Heart right ventricle (tissue), 16 donors: ENCODE measurements around the gene NRXN3. TPM values are rescaled to one million over a fixed set of nuclear protein-coding genes. Genes with fewer than 3 reads are reported as not detected.

ENCODE experiments used
- ATAC-seq, 8 donors: fragments of 200-7000 bp; cut with Tn5 transposase; one replicate each; pipeline ENCODE4 v1.9.1; 2020; ENCODE audit warnings: mild to moderate bottlenecking in 8 of 8, moderate library complexity in 8 of 8, moderate number of reproducible peaks in 1 of 8
- DNase-seq, 2 donors: peaks; one replicate each; pipeline ENCODE4 v3.0.0-alpha.2; 2020
- H3K27ac ChIP-seq, 10 donors: fragments of 200-600 bp; sonication (generic) in 2 of 10; one replicate each; pipeline versions ENCODE4 v1.5.0 to v1.8.0; 2020 to 2022; ENCODE audit warnings: mild to moderate bottlenecking in 3 of 10
- H3K27me3 ChIP-seq, 7 donors: fragments of 200-600 bp; one replicate each; pipeline ENCODE4 v1.8.0; 2021 to 2022; ENCODE audit warnings: mild to moderate bottlenecking in 2 of 7
- H3K36me3 ChIP-seq, 9 donors: fragments of 200-600 bp; sonication (generic) in 1 of 9; one replicate each; pipeline versions ENCODE4 v1.5.0 to v1.8.0; 2020 to 2022; ENCODE audit warnings: mild to moderate bottlenecking in 2 of 9
- H3K4me1 ChIP-seq, 9 donors: fragments of 200-600 bp; sonication (generic) in 1 of 9; one replicate each; pipeline versions ENCODE4 v1.5.0 to v1.8.0; 2020 to 2022; ENCODE audit warnings: mild to moderate bottlenecking in 4 of 9
- H3K4me3 ChIP-seq, 10 donors: fragments of 200-600 bp; sonication (generic) in 2 of 10; one replicate each; pipeline versions ENCODE4 v1.5.0 to v1.8.0; 2020 to 2022; ENCODE audit warnings: mild to moderate bottlenecking in 7 of 10, moderate library complexity in 2 of 10
- H3K9me3 ChIP-seq, 11 donors: fragments of 200-600 bp in 10 of 11; sonication (generic) in 2 of 11; one replicate each; pipeline versions ENCODE4 v1.5.0 to v1.8.0; 2013 to 2022; ENCODE audit warnings: mild to moderate bottlenecking in 2 of 11, control low read depth in 1 of 11, moderate library complexity in 1 of 11
- CTCF ChIP-seq, 9 donors: fragments of 200-600 bp; sonication (generic) in 2 of 9; IDR thresholded peaks; one replicate each; pipeline versions ENCODE4 v1.5.0 to v1.8.0; 2021 to 2022; ENCODE audit warnings: antibody characterized with exemption in 9 of 9, mild to moderate bottlenecking in 5 of 9, moderate library complexity in 1 of 9
- WGBS, 2 donors: extraction: QIAGEN DNeasy Blood & Tissue Kit; methylation state at CpG; one replicate each; pipeline ENCODE4 v1.1.7; 2013; ENCODE audit warnings: inconsistent platforms in 1 of 2; 5-methylcytosine and 5-hydroxymethylcytosine counted together
- intact Hi-C, 10 donors: fragments of 100-400 bp; cut with DNase I; formaldehyde crosslinking; loops; one replicate each; pipeline versions ENCODE4 v1.11.1 to v1.14.2; 2022
- polyA plus RNA-seq, 2 donors: library from polyadenylated mRNA; stranded (reverse); fragments of 200-250 nt; gene quantifications; one replicate each; pipeline ENCODE4 v1.2.3, GENCODE V29; 2013
- total RNA-seq, 10 donors: library from RNA; stranded (reverse); fragmentation: NEBNext Ultra II Directional in 3 of 10; extraction: Animal tissue kit (Norgen Biotek cat#: 25700) in 3 of 10; gene quantifications; one replicate each; pipeline versions ENCODE4 v1.2.1 to v1.2.4, GENCODE V29; 2021 to 2023
- donor health status: Arrhythmogenic right ventricular cardiomyopathy.
- donor health status: ischemic (EF 13 %, LVEDD 7.1; RV severe dilation, severe dysfunction).
- donor health status: healthy with polysubstance abuse.
- donor health status: DM: no; HTN: yes; CAD: no.
- donor health status: DM: no; HTN: no; CAD: no.
- donor health status: ischemic (EF 25% LVEDD 6.9; RV normal size, moderate dysfunction).
- donor health status: ischemic (EF 25% LVEDD 5.7; RV mildly dilated, moderate dysfunction).
- donor health status: healthy.
- donor health status: DM: yes; HTN: yes; CAD: no.
- donor health status: Ischemic cardiomyopathy.
- donor health status: ischemic (EF 35%, LVEDD 5.7; RV mildly dilated, moderate dysfunction).
- donor health status: nonischemic (EF 11% LVEDD 7.7; RV severe dilation, severe dysfunction).
- donor health status: DM: yes; HTN: yes; CAD: no.
- donor health status: PGD.
- donor health status: ischemic (EF 29% LVEDD 5.4; RV normal size, mild dysfunction).
- donor health status: nonischemic (EF 23%, LVEDD 6.1; RV moderate dilation, normal function).

The NRXN3 gene
- total and polyA plus RNA-seq, 12 donors = 0.23 to 1.8 (median 0.87) TPM

GRCh38 chr14:79580414-79580813, 1410.2 kb downstream of the NRXN3 start:
- H3K4me3 ChIP-seq = no peak overlapping the region
- H3K27ac ChIP-seq = no peak overlapping the region
- no peaks in the 10 kb centered on the region for H3K4me1 ChIP-seq
- no peaks in the 10 kb centered on the region for H3K9me3 ChIP-seq
- 8 to 9% methylated on average over 2 of the region's 2 CpGs for WGBS, 2 donors
- DNase-seq (no peak), ATAC-seq (no peak)
- peaks cover 0 to 3% (median 0%) of the 10 kb centered on the region in 7 donors for H3K27me3 ChIP-seq
- no peaks in the 10 kb centered on the region for H3K36me3 ChIP-seq
- intact Hi-C loops = no loop called here
- TF ChIP-seq CTCF (IDR thresholded peaks at IDR 0.05) = no peak

GRCh38 chr14:79580906-79581305, 1410.7 kb downstream of the NRXN3 start:
- no peaks in the 10 kb centered on the region for H3K4me1 ChIP-seq
- no peak for DNase-seq
- no peak for TF ChIP-seq CTCF (IDR thresholded peaks at IDR 0.05)
- peaks cover 0 to 3% (median 0%) of the 10 kb centered on the region in 7 donors for H3K27me3 ChIP-seq
- H3K9me3 ChIP-seq = no peaks in the 10 kb centered on the region
- no peak for ATAC-seq
- no peaks in the 10 kb centered on the region for H3K36me3 ChIP-seq
- 49 to 62% methylated on average over 4 of the region's 4 CpGs for WGBS, 2 donors
- no peak overlapping the region for H3K27ac ChIP-seq
- H3K4me3 ChIP-seq = no peak overlapping the region
- intact Hi-C loops = no loop called here

- intact Hi-C loops = no loop called here
- Histone ChIP-seq H3K27ac (no peak overlapping the region), H3K27me3 (peaks cover 0 to 3% (median 0%) of the 10 kb centered on the region in 7 donors), H3K9me3 (no peaks in the 10 kb centered on the region), H3K4me1 (peaks cover 0 to 5% (median 0%) of the 10 kb centered on the region in 9 donors), H3K4me3 (no peak overlapping the region), H3K36me3 (no peaks in the 10 kb centered on the region)
- ATAC-seq (no peak), DNase-seq (no peak)
- no peak for TF ChIP-seq CTCF (IDR thresholded peaks at IDR 0.05)
- WGBS, 2 donors = 69 to 82% methylated on average over 4 of the region's 4 CpGs
Measured at GRCh38 chr14:79581912-79582576, 1411.9 kb downstream of the NRXN3 start.

- H3K4me1 ChIP-seq = peaks cover 0 to 8% (median 0%) of the 10 kb centered on the region in 9 donors
- no peaks in the 10 kb centered on the region for H3K36me3 ChIP-seq
- ATAC-seq (no peak), DNase-seq (no peak)
- H3K27me3 ChIP-seq = peaks cover 0 to 3% (median 0%) of the 10 kb centered on the region in 7 donors
- 75 to 78% methylated on average over 4 of the region's 4 CpGs for WGBS, 2 donors
- H3K4me3 ChIP-seq = no peak overlapping the region
- H3K27ac ChIP-seq = no peak overlapping the region
- intact Hi-C loops = no loop called here
- TF ChIP-seq CTCF (IDR thresholded peaks at IDR 0.05) = no peak
- H3K9me3 ChIP-seq = no peaks in the 10 kb centered on the region
Measured at GRCh38 chr14:79583738-79584408, 1413.7 kb downstream of the NRXN3 start.
